ENCODE measurements around the gene STOML3. TPM values are rescaled to one million over a fixed set of nuclear protein-coding genes. Genes with fewer than 3 reads are reported as not detected.
"Not testable (repeated sequence)": the region's sequence is repeated elsewhere in the genome, so short reads cannot be mapped to it uniquely, and the experiment has no call there.

STOML3 gene
- total RNA-seq, 1 donor from 2014 or later: not detected

- H3K4me1 Mint-ChIP-seq: peaks cover 11% of the 10 kb centered on the region
- H3K36me3 Mint-ChIP-seq (ENCODE audit: low read depth): peaks cover 56% of the 10 kb centered on the region
- no peak for DNase-seq
- H3K4me3 Mint-ChIP-seq: no peak overlapping the region
- intact Hi-C loops (cut with micrococcal nuclease): loop anchor here (2.0 kb wide), 1 partner anchor 16 kb away; no protein-coding TSS in a partner anchor
- H3K27me3 Mint-ChIP-seq: no peaks in the 10 kb centered on the region
- H3K27ac Mint-ChIP-seq: no peak overlapping the region
- no peaks in the 10 kb centered on the region for H3K9me3 Mint-ChIP-seq
Measured at GRCh38 chr13:39020853-39021462, 30.3 kb upstream of the STOML3 start.

DNA sequence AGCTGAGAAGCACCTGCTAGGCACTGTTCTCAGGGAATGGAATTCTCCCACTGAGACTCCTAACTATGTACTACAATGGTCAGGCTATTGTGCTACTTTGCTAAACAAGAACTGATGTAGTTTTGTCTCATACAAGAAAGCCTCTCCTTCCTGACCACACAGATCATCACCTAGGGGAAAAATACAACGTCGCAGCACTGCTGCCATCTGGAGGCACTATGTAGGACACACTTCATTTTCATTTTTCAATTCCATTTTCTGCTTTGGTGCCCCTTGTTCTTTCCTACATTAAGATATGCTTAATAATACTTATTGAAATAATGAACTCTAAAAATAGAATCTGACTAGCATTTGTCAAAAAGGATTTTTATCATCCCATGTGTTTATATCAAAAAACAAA, 26.2 kb upstream of the STOML3 start:
- Mint-ChIP-seq H3K27ac (peak overlapping the region; percentile 69), H3K4me3 (no peak overlapping the region), H3K36me3 (ENCODE audit: low read depth) (peaks cover 56% of the 10 kb centered on the region), H3K9me3 (no peaks in the 10 kb centered on the region), H3K27me3 (no peaks in the 10 kb centered on the region), H3K4me1 (peaks cover 11% of the 10 kb centered on the region)
- intact Hi-C loops (cut with micrococcal nuclease): no loop called here
- peak; percentile 74 for DNase-seq

DNA sequence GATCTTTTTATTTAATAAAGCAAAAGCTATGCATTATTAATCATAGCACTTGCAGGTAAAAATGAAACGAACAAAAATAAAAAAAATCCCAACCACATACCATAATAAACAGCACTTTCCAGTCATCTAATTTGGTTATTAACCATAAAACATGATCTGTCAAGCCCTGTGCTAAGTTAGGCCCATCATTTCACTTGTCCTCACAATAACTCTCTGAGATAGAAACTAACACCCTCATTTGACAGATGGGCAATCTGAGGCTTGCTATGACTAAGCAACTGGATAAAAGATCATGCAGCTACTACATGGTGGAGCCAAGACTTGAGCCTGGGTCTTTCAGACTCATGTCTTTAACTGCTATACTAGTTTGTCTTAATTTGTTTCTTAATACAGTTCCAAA, 25.5 kb upstream of the STOML3 start:
- Mint-ChIP-seq H3K4me1 (peaks cover 11% of the 10 kb centered on the region), H3K4me3 (no peak overlapping the region)
- intact Hi-C loops (cut with micrococcal nuclease): no loop called here

GRCh38 chr13:39013462-39013861, 22.8 kb upstream of the STOML3 start:
- no peak overlapping the region for H3K27ac Mint-ChIP-seq
- no peaks in the 10 kb centered on the region for H3K27me3 Mint-ChIP-seq
- DNase-seq: no peak
- H3K4me3 Mint-ChIP-seq: no peak overlapping the region
- H3K9me3 Mint-ChIP-seq: no peaks in the 10 kb centered on the region
- peaks cover 62% of the 10 kb centered on the region for H3K36me3 Mint-ChIP-seq (ENCODE audit: low read depth)
- intact Hi-C loops (cut with micrococcal nuclease): no loop called here
- H3K4me1 Mint-ChIP-seq: peaks cover 9% of the 10 kb centered on the region

More for the DNA sequence above, 25.5 kb upstream of the STOML3 start:
- H3K27ac Mint-ChIP-seq: peak overlapping the region; percentile 69
- peaks cover 57% of the 10 kb centered on the region for H3K36me3 Mint-ChIP-seq (ENCODE audit: low read depth)
- H3K27me3 Mint-ChIP-seq: no peaks in the 10 kb centered on the region
- no peak for DNase-seq
- no peaks in the 10 kb centered on the region for H3K9me3 Mint-ChIP-seq

DNA sequence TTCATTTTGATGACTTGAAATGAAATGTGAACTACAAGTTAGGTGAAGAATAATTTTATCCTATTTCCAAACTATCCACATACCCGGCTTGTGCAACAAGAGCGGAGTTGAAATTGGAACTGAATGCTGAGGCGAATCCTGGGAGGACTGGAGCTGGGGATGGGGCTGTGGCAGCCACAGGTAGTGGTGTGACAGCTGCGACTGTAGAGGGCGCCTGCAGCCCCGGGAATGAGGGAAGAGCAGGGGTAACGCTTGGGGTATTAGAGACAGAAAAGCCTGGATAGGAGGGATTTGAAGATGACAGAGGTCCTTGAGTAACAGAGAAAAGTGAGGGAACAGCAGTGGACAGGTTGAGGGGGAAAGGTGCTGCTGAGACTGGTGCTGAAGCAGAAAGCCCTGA, 22.0 kb upstream of the STOML3 start:
- H3K9me3 Mint-ChIP-seq: no peaks in the 10 kb centered on the region
- H3K27me3 Mint-ChIP-seq: no peaks in the 10 kb centered on the region
- H3K4me3 Mint-ChIP-seq: no peak overlapping the region
- intact Hi-C loops (cut with micrococcal nuclease): no loop called here
- H3K4me1 Mint-ChIP-seq: peaks cover 4% of the 10 kb centered on the region
- peaks cover 65% of the 10 kb centered on the region for H3K36me3 Mint-ChIP-seq (ENCODE audit: low read depth)
- DNase-seq: no peak
- H3K27ac Mint-ChIP-seq: no peak overlapping the region

DNA sequence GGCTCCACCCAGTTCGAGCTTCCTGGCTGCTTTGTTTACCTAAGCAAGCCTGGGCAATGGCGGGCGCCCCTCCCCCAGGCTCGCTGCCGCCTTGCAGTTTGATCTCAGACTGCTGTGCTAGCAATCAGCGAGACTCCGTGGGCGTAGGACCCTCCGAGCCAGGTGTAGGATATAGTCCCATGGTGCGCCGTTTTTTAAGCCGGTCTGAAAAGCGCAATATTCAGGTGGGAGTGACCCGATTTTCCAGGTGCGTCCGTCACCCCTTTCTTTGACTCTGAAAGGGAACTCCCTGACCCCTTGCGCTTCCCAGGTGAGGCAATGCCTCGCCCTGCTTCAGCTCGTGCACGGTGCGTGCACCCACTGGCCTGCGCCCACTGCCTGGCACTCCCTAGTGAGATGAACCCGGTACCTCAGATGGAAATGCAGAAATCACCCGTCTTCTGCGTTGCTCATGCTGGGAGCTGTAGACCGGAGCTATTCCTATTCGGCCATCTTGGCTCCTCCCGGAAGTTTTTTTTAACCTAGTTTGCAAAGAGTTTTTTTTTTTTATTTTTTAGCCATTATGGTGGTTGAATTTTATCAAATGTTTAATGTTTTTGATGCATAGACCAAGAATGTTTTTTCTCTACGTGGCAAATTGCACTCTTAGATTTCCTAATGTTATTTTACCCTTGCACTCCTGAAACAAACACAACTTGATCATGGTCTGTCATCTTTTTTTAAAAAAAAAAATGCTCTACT, 15.9 kb upstream of the STOML3 start:
- DNase-seq; H3K27ac Mint-ChIP-seq; H3K4me3 Mint-ChIP-seq; H3K9me3 Mint-ChIP-seq; intact Hi-C loops (cut with micrococcal nuclease); H3K27me3 Mint-ChIP-seq; H3K4me1 Mint-ChIP-seq: not testable (repeated sequence)
- peaks cover 27% of the 10 kb centered on the region for H3K36me3 Mint-ChIP-seq (ENCODE audit: low read depth)

GRCh38 chr13:38998739-38999138, 8.1 kb upstream of the STOML3 start:
- no peak overlapping the region for H3K27ac Mint-ChIP-seq
- no peaks in the 10 kb centered on the region for H3K9me3 Mint-ChIP-seq
- intact Hi-C loops (cut with micrococcal nuclease): no loop called here
- no peaks in the 10 kb centered on the region for H3K4me1 Mint-ChIP-seq
- no peaks in the 10 kb centered on the region for H3K36me3 Mint-ChIP-seq (ENCODE audit: low read depth)
- peak; percentile 44 for DNase-seq
- peaks cover 2% of the 10 kb centered on the region for H3K27me3 Mint-ChIP-seq
- no peak overlapping the region for H3K4me3 Mint-ChIP-seq

- no peak overlapping the region for H3K4me3 Mint-ChIP-seq
- no peaks in the 10 kb centered on the region for H3K9me3 Mint-ChIP-seq
- intact Hi-C loops (cut with micrococcal nuclease): no loop called here
- H3K36me3 Mint-ChIP-seq (ENCODE audit: low read depth): no peaks in the 10 kb centered on the region
- peaks cover 2% of the 10 kb centered on the region for H3K27me3 Mint-ChIP-seq
- no peak for DNase-seq
- H3K27ac Mint-ChIP-seq: no peak overlapping the region
- no peaks in the 10 kb centered on the region for H3K4me1 Mint-ChIP-seq
Measured at GRCh38 chr13:38993381-38993780, 2.8 kb upstream of the STOML3 start.

DNA sequence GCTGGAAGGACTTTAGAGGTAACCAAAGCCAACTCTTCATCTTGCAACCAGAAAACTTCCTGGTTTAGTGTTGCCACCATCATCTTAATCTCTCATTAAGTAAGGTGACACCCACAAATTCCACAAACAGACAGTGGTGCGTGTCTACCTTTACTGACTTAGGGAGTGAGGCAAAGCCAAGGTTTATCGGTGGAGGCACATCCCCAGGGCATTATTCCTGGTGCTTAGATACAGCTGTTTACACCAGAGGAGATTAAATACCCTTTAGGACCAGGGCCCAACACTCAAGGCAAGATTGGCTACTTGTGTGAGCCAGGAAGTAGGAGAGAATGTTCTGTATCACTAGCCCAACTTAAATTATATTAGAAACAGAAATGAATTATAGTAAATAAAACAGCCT, 9.5 kb downstream of the STOML3 start:
- intact Hi-C loops (cut with micrococcal nuclease): no loop called here
- H3K4me1 Mint-ChIP-seq: no peaks in the 10 kb centered on the region
- H3K27ac Mint-ChIP-seq: no peak overlapping the region
- no peak overlapping the region for H3K4me3 Mint-ChIP-seq
- H3K36me3 Mint-ChIP-seq (ENCODE audit: low read depth): no peaks in the 10 kb centered on the region
- DNase-seq: no peak
- peaks cover 4% of the 10 kb centered on the region for H3K27me3 Mint-ChIP-seq
- no peaks in the 10 kb centered on the region for H3K9me3 Mint-ChIP-seq

DNA sequence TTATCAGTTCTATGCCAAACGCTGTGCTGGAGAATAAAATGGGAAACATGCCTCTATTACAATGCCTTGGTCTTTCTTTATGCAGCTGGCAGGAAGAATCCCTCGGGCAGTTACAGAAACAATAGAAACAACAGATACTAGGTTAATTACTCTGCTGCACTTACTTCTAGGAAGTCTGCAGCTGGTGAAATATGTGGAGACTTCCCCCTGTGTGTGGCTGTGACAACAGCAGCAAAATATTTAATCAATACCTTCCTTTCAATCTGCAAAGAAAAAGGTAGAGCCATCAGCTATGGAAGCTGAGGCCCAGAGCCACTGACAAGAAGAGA, 9.9 kb downstream of the STOML3 start:
- Mint-ChIP-seq H3K9me3 (no peaks in the 10 kb centered on the region), H3K4me3 (no peak overlapping the region), H3K36me3 (ENCODE audit: low read depth) (no peaks in the 10 kb centered on the region), H3K4me1 (no peaks in the 10 kb centered on the region), H3K27ac (no peak overlapping the region), H3K27me3 (peaks cover 4% of the 10 kb centered on the region)
- no peak for DNase-seq
- intact Hi-C loops (cut with micrococcal nuclease): no loop called here

DNA sequence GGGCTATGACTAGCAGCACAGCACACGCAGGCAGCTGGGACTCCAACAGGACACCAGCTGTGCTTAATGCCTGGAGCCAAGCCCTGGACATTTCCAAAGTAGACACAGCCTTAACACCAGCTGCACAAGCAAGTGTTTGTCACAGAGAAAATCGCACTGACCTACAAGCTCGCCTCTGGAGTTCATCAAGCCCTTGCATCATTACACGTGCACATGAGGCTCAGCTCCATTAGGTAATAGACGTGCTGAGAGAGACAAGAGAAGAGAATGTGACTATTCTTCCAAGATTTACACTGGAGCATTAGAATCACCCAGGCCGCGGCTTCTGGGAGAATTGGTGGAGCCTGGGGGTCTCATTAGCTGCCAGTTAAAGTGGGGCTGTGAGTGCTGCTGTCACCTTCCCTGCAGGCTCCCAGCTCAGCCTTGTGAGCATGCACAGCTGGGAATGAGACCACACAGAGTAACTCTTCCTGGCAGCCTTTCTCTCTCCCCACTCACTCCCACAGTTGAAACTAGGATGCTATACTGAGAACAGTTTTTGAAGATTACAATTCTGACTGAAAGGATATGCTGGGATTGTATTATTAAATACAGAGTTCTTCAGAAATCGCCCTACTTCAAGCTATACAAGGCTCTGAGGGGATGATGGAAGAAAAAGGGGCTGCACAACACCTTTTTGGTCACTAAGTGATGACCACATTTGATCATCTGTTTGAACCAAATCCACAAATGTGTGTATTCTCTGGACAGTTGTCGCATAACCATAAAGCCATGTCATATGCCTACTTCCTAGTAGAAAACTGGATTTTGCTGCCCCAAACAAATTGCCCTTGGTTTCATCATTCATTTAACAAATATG, 10.5 kb downstream of the STOML3 start:
- intact Hi-C loops (cut with micrococcal nuclease): no loop called here
- H3K4me1 Mint-ChIP-seq: no peaks in the 10 kb centered on the region
- no peak overlapping the region for H3K27ac Mint-ChIP-seq
- H3K36me3 Mint-ChIP-seq (ENCODE audit: low read depth): no peaks in the 10 kb centered on the region
- H3K9me3 Mint-ChIP-seq: no peaks in the 10 kb centered on the region
- H3K4me3 Mint-ChIP-seq: no peak overlapping the region
- no peak for DNase-seq
- peaks cover 4% of the 10 kb centered on the region for H3K27me3 Mint-ChIP-seq

GRCh38 chr13:38970380-38971051, 20.1 kb downstream of the STOML3 start:
- Mint-ChIP-seq H3K4me1 (no peaks in the 10 kb centered on the region), H3K4me3 (no peak overlapping the region), H3K27me3 (peaks cover 1% of the 10 kb centered on the region), H3K36me3 (ENCODE audit: low read depth) (no peaks in the 10 kb centered on the region), H3K9me3 (no peaks in the 10 kb centered on the region), H3K27ac (no peak overlapping the region)
- intact Hi-C loops (cut with micrococcal nuclease): no loop called here
- DNase-seq: no peak

- Mint-ChIP-seq H3K36me3 (ENCODE audit: low read depth) (no peaks in the 10 kb centered on the region), H3K4me1 (no peaks in the 10 kb centered on the region), H3K4me3 (no peak overlapping the region), H3K27ac (no peak overlapping the region), H3K27me3 (peaks cover 1% of the 10 kb centered on the region), H3K9me3 (no peaks in the 10 kb centered on the region)
- intact Hi-C loops (cut with micrococcal nuclease): no loop called here
- no peak for DNase-seq
Measured at GRCh38 chr13:38969187-38969586, 21.4 kb downstream of the STOML3 start.

- intact Hi-C loops (cut with micrococcal nuclease): no loop called here
- Mint-ChIP-seq H3K36me3 (ENCODE audit: low read depth) (no peaks in the 10 kb centered on the region), H3K9me3 (no peaks in the 10 kb centered on the region), H3K27ac (no peak overlapping the region), H3K4me1 (no peaks in the 10 kb centered on the region), H3K27me3 (peaks cover 1% of the 10 kb centered on the region), H3K4me3 (no peak overlapping the region)
- DNase-seq: no peak
Measured at GRCh38 chr13:38967446-38967845, 23.2 kb downstream of the STOML3 start.

Measured in activated CD4-positive, alpha-beta T cell treated with anti-CD3 and anti-CD28 coated beads, Interleukin-2, amount 10 ng/mL, durations not matched to agents 24 days and 14 days (primary cell).